Left ventricle myocardium inferior (tissue), 1 donor: ENCODE data around the gene IL17RD. TPM values are rescaled to one million over a fixed set of nuclear protein-coding genes. Genes with fewer than 3 reads are reported as not detected.

Experiments
- DNase-seq: peaks from one replicate; pipeline ENCODE4 v3.0.0-alpha.2; 2020
- H3K27ac ChIP-seq: fragments of 200-600 bp; replicated peaks from 2 replicates; pipeline ENCODE4 v1.8.0; 2021
- H3K27me3 ChIP-seq: fragments of 200-600 bp; 2 replicates; pipeline ENCODE4 v1.8.0; 2021; ENCODE audit warnings: low read depth
- H3K36me3 ChIP-seq: fragments of 200-600 bp; 2 replicates; pipeline ENCODE4 v1.8.0; 2021
- H3K4me1 ChIP-seq: fragments of 200-600 bp; 2 replicates; pipeline ENCODE4 v1.8.0; 2021
- H3K4me3 ChIP-seq: fragments of 200-600 bp; 2 replicates; pipeline ENCODE4 v1.8.0; 2021; ENCODE audit warnings: mild to moderate bottlenecking, moderate library complexity
- H3K9me3 ChIP-seq: fragments of 200-600 bp; replicated peaks from 2 replicates; pipeline ENCODE4 v1.8.0; 2021
- intact Hi-C: fragments of 100-400 bp; cut with micrococcal nuclease; formaldehyde crosslinking; loops from one replicate; pipeline ENCODE4 v1.11.0; 2022
- total RNA-seq: library from RNA; stranded (reverse); fragmentation: NEBNext Ultra II Directional; extraction: Animal tissue kit (Norgen Biotek cat#: 25700); gene quantifications from one replicate; pipeline ENCODE4 v1.2.1, GENCODE V29; 2021
- TF ChIP-seq, protein P1 (sequence below): fragments of 200-600 bp; IDR thresholded peaks from 2 replicates; pipeline ENCODE4 v1.8.0; 2021; ENCODE audit warnings: antibody characterized with exemption, mild to moderate bottlenecking, borderline replicate concordance
- donor health status: DM: no; HTN: yes; CAD: no; lungs with severe emphysema.

IL17RD gene
- total RNA-seq, 1 donor from 2014 or later, result 9.6 TPM

DNA sequence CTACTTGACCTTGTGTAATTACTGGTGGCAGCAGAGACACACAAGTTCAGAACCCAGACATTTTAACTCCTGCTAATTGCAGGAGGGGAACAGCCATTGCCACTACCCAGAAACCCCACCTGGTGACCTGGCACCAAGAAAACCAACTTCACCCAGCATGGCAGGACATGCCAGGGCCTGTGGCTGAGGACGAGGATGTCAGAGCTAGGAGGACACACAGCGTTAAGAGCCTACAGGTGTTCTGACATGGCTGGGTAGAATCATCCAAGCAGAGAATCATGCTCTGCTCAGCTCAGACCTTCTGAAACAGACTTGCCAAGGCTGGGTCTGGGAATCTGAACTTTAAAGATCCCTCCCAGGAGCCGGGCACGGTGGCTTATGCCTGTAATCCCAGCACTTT lies 116.4 kb downstream of the IL17RD start:
- Histone ChIP-seq H3K27ac (peak overlapping the region; percentile 8), H3K4me1 (peaks cover 23% of the 10 kb centered on the region), H3K36me3 (no peaks in the 10 kb centered on the region), H3K9me3 (no peaks in the 10 kb centered on the region), H3K27me3 (no peaks in the 10 kb centered on the region), H3K4me3 (no peak overlapping the region)
- TF ChIP-seq, protein P1, sequence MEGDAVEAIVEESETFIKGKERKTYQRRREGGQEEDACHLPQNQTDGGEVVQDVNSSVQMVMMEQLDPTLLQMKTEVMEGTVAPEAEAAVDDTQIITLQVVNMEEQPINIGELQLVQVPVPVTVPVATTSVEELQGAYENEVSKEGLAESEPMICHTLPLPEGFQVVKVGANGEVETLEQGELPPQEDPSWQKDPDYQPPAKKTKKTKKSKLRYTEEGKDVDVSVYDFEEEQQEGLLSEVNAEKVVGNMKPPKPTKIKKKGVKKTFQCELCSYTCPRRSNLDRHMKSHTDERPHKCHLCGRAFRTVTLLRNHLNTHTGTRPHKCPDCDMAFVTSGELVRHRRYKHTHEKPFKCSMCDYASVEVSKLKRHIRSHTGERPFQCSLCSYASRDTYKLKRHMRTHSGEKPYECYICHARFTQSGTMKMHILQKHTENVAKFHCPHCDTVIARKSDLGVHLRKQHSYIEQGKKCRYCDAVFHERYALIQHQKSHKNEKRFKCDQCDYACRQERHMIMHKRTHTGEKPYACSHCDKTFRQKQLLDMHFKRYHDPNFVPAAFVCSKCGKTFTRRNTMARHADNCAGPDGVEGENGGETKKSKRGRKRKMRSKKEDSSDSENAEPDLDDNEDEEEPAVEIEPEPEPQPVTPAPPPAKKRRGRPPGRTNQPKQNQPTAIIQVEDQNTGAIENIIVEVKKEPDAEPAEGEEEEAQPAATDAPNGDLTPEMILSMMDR, result no peak
- intact Hi-C loops, result no loop called here
- DNase-seq, result no peak

DNA sequence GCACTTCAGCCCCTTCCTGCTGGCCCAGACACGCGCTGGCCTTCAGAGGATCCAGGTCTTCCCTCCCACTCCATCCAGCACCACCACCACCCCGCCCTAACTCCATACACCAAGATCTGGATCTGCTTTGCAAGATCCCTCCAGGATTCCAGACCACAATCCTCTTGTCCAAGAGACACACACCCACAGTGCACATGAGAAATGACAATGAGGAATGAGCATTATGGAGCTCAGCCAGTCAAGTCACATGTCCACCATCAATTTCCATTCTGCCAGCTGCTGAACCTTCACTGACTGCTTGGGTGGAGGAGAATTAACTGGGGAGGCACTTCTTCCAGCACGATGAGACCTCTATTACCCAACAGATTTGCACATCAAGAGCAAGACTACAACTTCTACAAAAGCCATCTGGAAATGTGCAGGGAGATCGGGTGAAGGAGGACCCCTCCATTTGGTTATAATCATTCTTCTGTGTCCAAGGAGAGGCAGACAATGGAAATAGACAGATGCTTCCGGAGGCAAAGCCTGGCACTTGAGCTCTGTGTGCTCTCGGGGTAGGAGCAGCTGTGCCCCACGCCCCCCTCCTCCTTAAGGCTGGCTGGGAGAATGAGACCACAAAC lies 117.0 kb downstream of the IL17RD start:
- Histone ChIP-seq H3K9me3 (no peaks in the 10 kb centered on the region), H3K27me3 (no peaks in the 10 kb centered on the region), H3K4me3 (no peak overlapping the region), H3K27ac (peak overlapping the region; percentile 8), H3K4me1 (peaks cover 23% of the 10 kb centered on the region), H3K36me3 (no peaks in the 10 kb centered on the region)
- TF ChIP-seq, protein P1, result no peak
- intact Hi-C loops, result no loop called here
- no peak for DNase-seq

DNA sequence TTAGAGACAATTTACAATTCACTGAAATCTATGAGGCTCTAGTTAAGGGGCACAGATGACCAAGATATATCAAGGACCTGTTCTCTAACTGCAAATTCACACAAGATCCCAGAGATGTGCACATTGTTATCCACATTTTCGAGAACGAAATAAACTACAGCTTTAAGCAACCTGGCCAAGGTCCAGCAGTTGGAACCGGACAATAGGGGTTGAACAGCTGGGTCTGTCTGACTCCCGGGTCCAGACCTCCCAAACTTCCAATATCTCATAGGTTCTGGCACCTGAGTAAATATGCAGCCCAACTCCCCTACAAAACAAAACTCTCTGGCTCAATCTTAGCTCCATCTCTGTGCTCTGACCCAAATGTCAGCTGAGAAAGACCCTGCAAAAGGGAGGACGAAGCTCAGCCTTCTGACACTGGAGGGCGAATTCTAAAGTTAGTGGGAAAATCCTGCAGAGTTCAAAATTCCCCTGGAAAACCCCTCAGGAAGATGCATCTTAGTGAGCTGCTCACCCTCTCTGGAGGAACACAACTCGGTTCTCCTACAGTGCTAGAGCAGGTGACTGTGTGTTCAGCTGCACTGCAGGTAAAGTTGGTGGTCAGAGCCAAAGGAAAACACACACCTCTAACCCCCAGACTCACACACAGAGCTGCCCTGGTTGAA lies 118.9 kb downstream of the IL17RD start:
- Histone ChIP-seq H3K9me3 (no peaks in the 10 kb centered on the region), H3K27ac (no peak overlapping the region), H3K36me3 (no peaks in the 10 kb centered on the region), H3K4me3 (no peak overlapping the region), H3K27me3 (no peaks in the 10 kb centered on the region), H3K4me1 (peaks cover 34% of the 10 kb centered on the region)
- TF ChIP-seq, protein P1, result no peak
- no peak for DNase-seq
- intact Hi-C loops, result no loop called here

DNA sequence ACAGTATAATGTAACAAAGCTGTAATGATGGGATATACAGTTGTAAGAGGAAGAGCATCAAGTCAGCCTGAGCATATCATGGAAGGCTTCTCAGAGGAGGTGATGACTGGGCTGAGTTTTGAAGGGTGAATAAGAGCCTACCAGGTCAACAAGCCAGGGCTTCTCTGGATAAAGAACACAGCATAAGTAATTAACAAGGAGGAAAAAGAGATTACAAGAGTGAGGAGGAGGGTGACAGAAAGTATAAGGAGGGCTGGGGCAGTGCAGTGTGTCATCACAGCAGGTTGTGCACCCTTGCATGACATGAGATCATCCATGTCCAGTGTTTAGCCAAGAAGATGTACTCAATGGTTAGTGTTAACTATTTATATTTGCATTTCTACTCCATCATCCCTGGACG lies 121.6 kb downstream of the IL17RD start:
- H3K4me3 ChIP-seq, result no peak overlapping the region
- intact Hi-C loops, result no loop called here
- no peaks in the 10 kb centered on the region for H3K36me3 ChIP-seq
- peaks cover 35% of the 10 kb centered on the region for H3K4me1 ChIP-seq
- DNase-seq, result no peak
- no peaks in the 10 kb centered on the region for H3K27me3 ChIP-seq
- TF ChIP-seq, protein P1, result no peak
- H3K9me3 ChIP-seq, result no peaks in the 10 kb centered on the region
- H3K27ac ChIP-seq, result no peak overlapping the region

DNA sequence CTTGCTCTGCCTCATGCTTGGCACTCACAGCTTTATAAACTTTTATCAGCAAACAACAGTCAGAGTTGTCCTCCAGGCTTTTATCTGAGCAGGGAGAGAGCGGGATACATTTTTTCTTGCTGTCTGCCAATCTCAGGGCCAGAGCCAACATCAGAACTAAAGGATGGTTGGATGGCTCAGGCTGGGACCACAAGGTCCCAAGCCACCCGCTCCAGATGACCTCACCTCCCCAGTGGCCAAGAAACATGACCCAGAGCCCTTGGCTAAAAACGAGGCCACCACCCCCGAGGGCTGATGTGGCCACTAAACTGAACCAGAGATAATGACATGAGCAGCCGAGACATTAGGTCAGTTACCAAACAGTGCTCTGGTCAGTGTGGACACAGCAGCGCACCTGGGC lies 123.5 kb downstream of the IL17RD start:
- peaks cover 33% of the 10 kb centered on the region for H3K4me1 ChIP-seq
- H3K4me3 ChIP-seq, result no peak overlapping the region
- no peak for DNase-seq
- no peaks in the 10 kb centered on the region for H3K9me3 ChIP-seq
- no peaks in the 10 kb centered on the region for H3K27me3 ChIP-seq
- intact Hi-C loops, result no loop called here
- H3K27ac ChIP-seq, result peak overlapping the region; percentile 20
- no peaks in the 10 kb centered on the region for H3K36me3 ChIP-seq
- TF ChIP-seq, protein P1, result no peak

Other genes with a start within 250 kb of the IL17RD start
- gene SPATA12, start 104.7 kb downstream of the IL17RD start, total RNA-seq, result not detected
- 0.30 TPM for gene HESX1, start 34.6 kb upstream of the IL17RD start, total RNA-seq
- 51.4 TPM for gene APPL1, start 62.4 kb upstream of the IL17RD start, total RNA-seq
- 23.3 TPM for gene ASB14, start 127.3 kb upstream of the IL17RD start, total RNA-seq